ENCODE results near the gene USP34.
"Not testable (repeated sequence)": the region's sequence is repeated elsewhere in the genome, so short reads cannot be mapped to it uniquely, and the experiment has no call there.

The USP34 gene

GRCh38 chr2:61244694-61245093, 226.2 kb downstream of the USP34 start:
- DNase-seq = no peak

- no peak for DNase-seq
Observed at GRCh38 chr2:61241266-61241665, 229.6 kb downstream of the USP34 start.

- DNase-seq = no peak
Observed at GRCh38 chr2:61238219-61239012, 232.5 kb downstream of the USP34 start.

- DNase-seq = no peak
Observed at GRCh38 chr2:61235716-61236115, 235.2 kb downstream of the USP34 start.

- no peak for DNase-seq
Observed at GRCh38 chr2:61233581-61233980, 237.3 kb downstream of the USP34 start.

GRCh38 chr2:61229936-61230335, 241.0 kb downstream of the USP34 start:
- DNase-seq = no peak

- no peak for DNase-seq
Observed at GRCh38 chr2:61222567-61222966, 248.3 kb downstream of the USP34 start.

GRCh38 chr2:61221819-61222218, 249.1 kb downstream of the USP34 start:
- DNase-seq = no peak

- DNase-seq = no peak
Observed at GRCh38 chr2:61220768-61221167, 250.1 kb downstream of the USP34 start.

GRCh38 chr2:61218817-61219170, 252.1 kb downstream of the USP34 start:
- DNase-seq = no peak

GRCh38 chr2:61218076-61218816, 252.6 kb downstream of the USP34 start:
- no peak for DNase-seq

- no peak for DNase-seq
Observed at GRCh38 chr2:61214171-61214570, 256.7 kb downstream of the USP34 start.

- DNase-seq = no peak
Observed at GRCh38 chr2:61210332-61210981, 260.4 kb downstream of the USP34 start.

GRCh38 chr2:61205132-61205531, 265.8 kb downstream of the USP34 start:
- no peak for DNase-seq

- no peak for DNase-seq
Observed at GRCh38 chr2:61196671-61197070, 274.2 kb downstream of the USP34 start.

GRCh38 chr2:61194646-61195045, 276.2 kb downstream of the USP34 start:
- not testable (repeated sequence) for DNase-seq

GRCh38 chr2:61193670-61194561, 277.0 kb downstream of the USP34 start:
- no peak for DNase-seq

- DNase-seq = no peak
Observed at GRCh38 chr2:61187085-61187484, 283.8 kb downstream of the USP34 start.

- no peak for DNase-seq
Observed at GRCh38 chr2:61185231-61185728, 285.6 kb downstream of the USP34 start.

- DNase-seq = no peak
Observed at GRCh38 chr2:61184263-61184662, 286.6 kb downstream of the USP34 start.

GRCh38 chr2:61183795-61184194, 287.1 kb downstream of the USP34 start:
- no peak for DNase-seq

GRCh38 chr2:61182059-61182383, 288.9 kb downstream of the USP34 start:
- no peak for DNase-seq

Data from effector CD8-positive, alpha-beta T cell (primary cell).